Stomach smooth muscle (tissue), 2 donors: ENCODE results near the gene CLECL1.

Source experiments
- H3K27ac ChIP-seq: one replicate; pipeline ENCODE4 v1.7.0; 2013; ENCODE audit warnings: mild to moderate bottlenecking, low read length, inconsistent platforms
- H3K27me3 ChIP-seq, 2 donors: one replicate each; pipeline ENCODE4 v1.7.0; 2013; ENCODE audit warnings: low read length in 2 of 2; ENCODE audit not compliant: insufficient read depth in 2 of 2, control insufficient read depth in 1 of 2
- H3K36me3 ChIP-seq, 2 donors: one replicate each; pipeline ENCODE4 v1.7.0; 2013; ENCODE audit warnings: low read length in 2 of 2; ENCODE audit not compliant: control insufficient read depth in 2 of 2, insufficient read depth in 2 of 2
- H3K4me1 ChIP-seq: one replicate; pipeline ENCODE4 v1.7.0; 2013; ENCODE audit warnings: low read length; ENCODE audit not compliant: control insufficient read depth, insufficient read depth
- H3K4me3 ChIP-seq, 2 donors: one replicate each; pipeline ENCODE4 v1.7.0; 2013; ENCODE audit warnings: low read length in 2 of 2
- H3K9ac ChIP-seq, 2 donors: one replicate each; pipeline ENCODE4 v1.7.0; 2013; ENCODE audit warnings: low read length in 2 of 2, mild to moderate bottlenecking in 1 of 2
- H3K9me3 ChIP-seq, 2 donors: one replicate each; pipeline ENCODE4 v1.7.0; 2013; ENCODE audit warnings: low read length in 2 of 2; ENCODE audit not compliant: control insufficient read depth in 2 of 2
- donor health status: healthy.
- donor health status: Pancreatic carcinoma.

The CLECL1 gene

GRCh38 chr12:9758119-9758518 is 25.2 kb upstream of the CLECL1 start:
- Histone ChIP-seq H3K27me3 (no peaks in the 10 kb centered on the region), H3K9ac (no peak overlapping the region), H3K4me3 (no peak overlapping the region), H3K27ac (no peak overlapping the region), H3K4me1 (no peaks in the 10 kb centered on the region), H3K9me3 (no peaks in the 10 kb centered on the region), H3K36me3 (no peaks in the 10 kb centered on the region)

DNA sequence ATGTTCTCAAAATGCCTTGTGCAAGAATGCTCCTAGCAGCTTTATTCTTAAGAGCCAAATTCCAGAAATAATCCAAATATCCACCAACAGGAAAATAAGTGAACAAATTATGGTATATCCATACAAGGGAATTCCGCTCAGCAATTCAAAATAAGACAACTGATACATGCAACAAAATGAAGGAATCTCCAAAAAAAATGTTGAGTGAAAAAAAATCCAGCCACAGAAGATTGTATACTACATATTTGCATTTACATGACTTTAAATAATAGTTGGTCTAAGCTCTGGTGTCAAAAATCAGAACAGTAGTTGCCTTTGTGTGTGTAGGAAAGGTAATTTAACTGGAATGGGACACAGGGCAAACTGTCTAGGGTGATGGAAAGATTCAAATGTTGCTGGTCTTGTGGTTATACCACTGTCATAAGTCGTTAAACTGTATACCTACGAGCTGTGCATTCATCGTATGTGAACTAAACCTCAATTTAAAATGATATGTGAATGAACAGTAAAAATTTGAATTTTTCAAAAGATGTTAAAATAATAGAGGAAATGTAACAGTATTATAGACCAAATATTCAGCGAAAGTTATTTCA is 24.6 kb upstream of the CLECL1 start:
- Histone ChIP-seq H3K27me3 (no peaks in the 10 kb centered on the region), H3K36me3 (no peaks in the 10 kb centered on the region), H3K27ac (no peak overlapping the region), H3K4me3 (no peak overlapping the region), H3K4me1 (no peaks in the 10 kb centered on the region), H3K9me3 (no peaks in the 10 kb centered on the region), H3K9ac (no peak overlapping the region)

GRCh38 chr12:9756706-9757105 is 23.8 kb upstream of the CLECL1 start:
- no peak overlapping the region for H3K27ac ChIP-seq
- H3K4me1 ChIP-seq: no peaks in the 10 kb centered on the region
- no peak overlapping the region for H3K4me3 ChIP-seq
- H3K9me3 ChIP-seq: no peaks in the 10 kb centered on the region
- no peak overlapping the region for H3K9ac ChIP-seq
- no peaks in the 10 kb centered on the region for H3K36me3 ChIP-seq
- no peaks in the 10 kb centered on the region for H3K27me3 ChIP-seq

- H3K4me3 ChIP-seq: no peak overlapping the region
- H3K27me3 ChIP-seq: no peaks in the 10 kb centered on the region
- no peak overlapping the region for H3K27ac ChIP-seq
- no peaks in the 10 kb centered on the region for H3K4me1 ChIP-seq
- no peaks in the 10 kb centered on the region for H3K36me3 ChIP-seq
- H3K9me3 ChIP-seq: no peaks in the 10 kb centered on the region
- H3K9ac ChIP-seq: no peak overlapping the region
Measured at GRCh38 chr12:9756170-9756569, 23.3 kb upstream of the CLECL1 start.

- no peak overlapping the region for H3K9ac ChIP-seq
- no peaks in the 10 kb centered on the region for H3K36me3 ChIP-seq
- H3K4me1 ChIP-seq: no peaks in the 10 kb centered on the region
- no peaks in the 10 kb centered on the region for H3K9me3 ChIP-seq
- H3K27me3 ChIP-seq: no peaks in the 10 kb centered on the region
- no peak overlapping the region for H3K4me3 ChIP-seq
- H3K27ac ChIP-seq: no peak overlapping the region
Measured at GRCh38 chr12:9755567-9755966, 22.7 kb upstream of the CLECL1 start.

- Histone ChIP-seq H3K4me1 (no peaks in the 10 kb centered on the region), H3K4me3 (no peak overlapping the region), H3K27me3 (no peaks in the 10 kb centered on the region), H3K9ac (no peak overlapping the region), H3K36me3 (no peaks in the 10 kb centered on the region), H3K27ac (no peak overlapping the region), H3K9me3 (no peaks in the 10 kb centered on the region)
Measured at GRCh38 chr12:9755035-9755434, 22.1 kb upstream of the CLECL1 start.

GRCh38 chr12:9754099-9754927 is 21.4 kb upstream of the CLECL1 start:
- Histone ChIP-seq H3K4me3 (no peak overlapping the region), H3K9ac (no peak overlapping the region), H3K27ac (no peak overlapping the region), H3K36me3 (no peaks in the 10 kb centered on the region), H3K27me3 (no peaks in the 10 kb centered on the region), H3K4me1 (no peaks in the 10 kb centered on the region), H3K9me3 (no peaks in the 10 kb centered on the region)

- Histone ChIP-seq H3K4me1 (no peaks in the 10 kb centered on the region), H3K9me3 (no peaks in the 10 kb centered on the region), H3K36me3 (no peaks in the 10 kb centered on the region), H3K27me3 (no peaks in the 10 kb centered on the region), H3K9ac (no peak overlapping the region), H3K4me3 (no peak overlapping the region), H3K27ac (no peak overlapping the region)
Measured at GRCh38 chr12:9753498-9753897, 20.6 kb upstream of the CLECL1 start.

DNA sequence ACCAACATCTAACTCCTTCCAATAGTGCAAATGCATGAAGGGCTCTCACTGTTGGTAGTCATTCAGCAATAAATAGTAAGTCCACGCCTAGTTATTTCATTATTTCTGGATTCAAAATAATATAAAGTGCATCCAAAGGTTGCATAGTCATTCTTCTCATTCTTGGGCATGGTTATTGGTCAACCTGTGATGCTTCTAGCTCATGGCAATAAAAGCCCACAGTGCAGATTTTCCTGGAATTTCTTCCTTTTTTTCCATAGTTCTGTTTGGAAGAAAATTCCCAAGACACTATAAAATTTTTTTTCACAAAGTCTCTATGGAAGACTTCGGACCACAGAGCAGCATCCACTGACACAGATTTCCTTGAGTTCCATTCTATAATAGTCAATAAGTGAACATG is 20.2 kb upstream of the CLECL1 start:
- Histone ChIP-seq H3K27me3 (no peaks in the 10 kb centered on the region), H3K4me1 (no peaks in the 10 kb centered on the region), H3K9ac (no peak overlapping the region), H3K4me3 (no peak overlapping the region), H3K27ac (no peak overlapping the region), H3K36me3 (no peaks in the 10 kb centered on the region), H3K9me3 (no peaks in the 10 kb centered on the region)

DNA sequence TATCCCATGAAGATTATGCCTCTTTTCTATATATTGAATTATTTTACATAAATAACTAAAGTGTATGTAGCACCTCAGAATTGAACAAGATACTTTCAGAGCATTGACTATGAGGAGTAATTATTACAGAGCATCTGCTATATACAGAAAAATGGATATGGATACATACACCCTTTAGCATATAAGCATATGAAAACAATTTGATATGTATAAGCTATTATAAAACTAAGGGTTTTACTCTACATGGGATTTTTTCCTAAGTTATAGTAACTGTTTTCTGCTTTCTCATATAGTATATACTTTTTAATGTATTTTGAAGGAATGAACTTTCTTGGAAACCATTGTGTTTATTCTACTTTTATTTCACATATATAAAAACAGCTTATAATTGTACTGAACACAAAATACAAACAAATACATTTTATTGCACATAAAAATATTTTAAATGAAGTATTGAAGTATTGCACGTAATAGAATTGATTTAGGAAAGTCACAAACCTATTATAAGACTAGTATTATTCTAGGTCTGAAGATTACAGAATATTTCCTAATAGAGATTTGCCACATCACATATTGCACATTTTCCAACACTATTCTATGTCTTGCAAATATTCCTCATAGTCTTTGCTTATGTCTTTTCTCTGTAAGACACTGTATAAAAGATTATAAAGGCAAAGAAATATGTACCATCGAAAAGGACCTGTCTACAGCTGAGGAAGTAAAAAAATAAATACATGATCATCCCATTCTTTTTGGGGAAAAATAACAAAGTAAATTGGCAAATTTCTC is 19.4 kb upstream of the CLECL1 start:
- Histone ChIP-seq H3K36me3 (no peaks in the 10 kb centered on the region), H3K4me1 (no peaks in the 10 kb centered on the region), H3K9ac (no peak overlapping the region), H3K27ac (no peak overlapping the region), H3K4me3 (no peak overlapping the region), H3K27me3 (no peaks in the 10 kb centered on the region), H3K9me3 (no peaks in the 10 kb centered on the region)
